NCI-H2196 (cell line): ENCODE measurements around the gene MYO18B.
"Not testable (repeated sequence)": the region's sequence is repeated elsewhere in the genome, so short reads cannot be mapped to it uniquely, and the experiment has no call there.

Source experiments
- DNase-seq: peaks from one replicate; lab custom pipeline; 2025; ENCODE audit not compliant: unreplicated experiment; lab: John Stamatoyannopoulos, UW

Gene MYO18B

GRCh38 chr22:25970999-25971811 is 229.2 kb downstream of the MYO18B start:
- DNase-seq, result no peak

DNA sequence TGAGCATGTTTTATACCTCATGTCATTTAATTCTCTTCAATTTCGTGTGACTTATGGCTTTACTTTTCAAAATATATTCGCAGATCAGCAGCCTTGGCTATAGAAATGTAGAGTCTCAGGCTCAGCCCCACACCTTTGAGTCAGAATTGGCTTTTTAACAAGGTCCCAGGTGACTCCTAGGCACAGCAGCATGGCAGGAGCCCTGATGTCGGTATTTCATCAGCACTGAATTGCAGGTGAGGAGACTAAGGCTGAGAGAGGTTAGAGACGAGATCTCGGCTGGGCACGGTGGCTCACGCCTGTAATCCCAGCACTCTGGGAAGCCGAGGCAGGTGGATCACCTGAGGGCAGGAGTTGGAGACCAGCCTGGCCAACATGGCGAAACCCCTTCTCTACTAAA is 230.4 kb downstream of the MYO18B start:
- DNase-seq, result no peak

- no peak for DNase-seq
Observed at GRCh38 chr22:25976356-25976755, 234.4 kb downstream of the MYO18B start.

DNA sequence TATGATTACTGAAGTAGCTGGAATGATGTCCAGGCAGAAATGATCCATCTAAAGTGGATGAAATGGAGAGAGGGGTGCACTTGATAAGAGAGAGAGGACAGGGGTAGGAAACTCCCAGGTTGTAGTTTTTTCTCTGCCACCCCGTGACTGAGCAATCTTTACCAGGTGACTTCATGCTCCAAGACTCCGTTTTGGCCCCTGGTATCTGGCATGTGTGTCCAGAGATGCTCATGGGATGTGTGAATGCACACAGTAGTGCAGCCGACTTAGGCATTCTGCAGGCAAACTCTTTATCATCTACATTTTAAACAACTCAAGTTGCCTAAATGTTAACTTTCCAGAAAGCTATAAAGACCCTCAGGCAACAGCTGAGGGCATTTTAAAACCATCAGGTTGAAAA is 238.0 kb downstream of the MYO18B start:
- DNase-seq, result no peak

- not testable (repeated sequence) for DNase-seq
Observed at GRCh38 chr22:25984911-25985310, 242.9 kb downstream of the MYO18B start.

- no peak for DNase-seq
Observed at GRCh38 chr22:25987948-25988347, 246.0 kb downstream of the MYO18B start.

GRCh38 chr22:25990940-25991339 is 249.0 kb downstream of the MYO18B start:
- DNase-seq, result no peak

GRCh38 chr22:25992331-25992730 is 250.3 kb downstream of the MYO18B start:
- no peak for DNase-seq

- no peak for DNase-seq
Observed at GRCh38 chr22:25996669-25997068, 254.7 kb downstream of the MYO18B start.

GRCh38 chr22:25997886-25998775 is 256.1 kb downstream of the MYO18B start:
- DNase-seq, result no peak

GRCh38 chr22:26002456-26002855 is 260.5 kb downstream of the MYO18B start:
- no peak for DNase-seq

DNA sequence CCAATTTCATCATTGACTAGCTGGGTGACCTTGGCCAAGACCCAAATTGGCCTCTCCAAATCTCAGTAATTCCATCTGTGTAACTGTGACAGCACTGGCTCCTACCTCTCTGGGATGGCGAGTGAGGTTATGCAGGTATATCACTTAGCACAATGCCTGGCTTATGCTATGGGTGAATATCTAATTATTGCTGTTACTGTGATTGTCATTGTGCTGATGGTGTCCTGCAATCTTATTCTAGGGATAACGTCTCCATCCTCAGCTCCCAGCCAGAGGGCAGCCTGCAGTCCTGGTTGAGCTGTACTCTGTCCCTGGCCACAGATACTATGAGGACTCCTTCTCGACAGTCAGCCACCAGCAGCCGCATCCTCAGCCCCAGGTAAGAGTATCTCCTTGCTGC is 262.5 kb downstream of the MYO18B start:
- DNase-seq, result no peak

DNA sequence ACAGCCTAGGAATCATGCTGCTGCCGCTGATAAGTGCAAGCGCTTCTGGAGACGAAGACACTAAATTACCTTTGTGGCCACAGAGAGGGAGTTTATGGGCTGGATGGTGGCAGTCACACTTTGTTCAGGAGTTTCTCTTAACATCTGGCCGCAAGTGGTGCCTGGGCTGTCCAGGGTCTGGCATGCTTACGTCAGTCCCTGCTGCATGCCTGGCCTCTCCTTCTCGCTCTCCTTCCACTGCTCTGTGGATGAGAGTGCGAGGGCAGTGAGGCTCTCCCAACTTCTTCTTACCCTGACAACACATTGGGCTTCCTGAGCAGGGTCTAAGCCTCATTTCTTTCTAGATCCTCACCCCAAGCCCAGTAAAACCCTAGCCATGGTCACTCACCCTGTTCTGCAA is 266.6 kb downstream of the MYO18B start:
- no peak for DNase-seq

- no peak for DNase-seq
Observed at GRCh38 chr22:26016916-26017315, 274.9 kb downstream of the MYO18B start.

DNA sequence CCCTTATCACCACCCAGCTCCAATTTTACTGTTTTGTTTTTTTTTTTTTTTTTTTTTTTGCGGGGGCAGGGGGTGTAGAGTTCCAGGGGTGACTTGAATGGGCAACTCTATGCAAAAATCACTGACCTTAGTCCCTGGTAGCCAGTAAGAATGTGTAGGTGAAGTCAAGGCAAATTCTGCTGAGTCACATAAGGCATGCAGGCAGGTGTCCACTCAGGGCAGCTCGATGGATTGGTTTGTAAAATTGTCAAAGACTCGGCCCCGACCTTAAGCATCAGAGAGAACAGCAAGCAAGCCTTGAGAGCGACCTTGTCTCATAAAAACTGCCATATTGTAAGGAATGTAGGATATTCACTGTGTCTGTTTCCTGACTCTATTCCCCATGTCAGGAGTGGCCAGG is 275.9 kb downstream of the MYO18B start:
- no peak for DNase-seq

DNA sequence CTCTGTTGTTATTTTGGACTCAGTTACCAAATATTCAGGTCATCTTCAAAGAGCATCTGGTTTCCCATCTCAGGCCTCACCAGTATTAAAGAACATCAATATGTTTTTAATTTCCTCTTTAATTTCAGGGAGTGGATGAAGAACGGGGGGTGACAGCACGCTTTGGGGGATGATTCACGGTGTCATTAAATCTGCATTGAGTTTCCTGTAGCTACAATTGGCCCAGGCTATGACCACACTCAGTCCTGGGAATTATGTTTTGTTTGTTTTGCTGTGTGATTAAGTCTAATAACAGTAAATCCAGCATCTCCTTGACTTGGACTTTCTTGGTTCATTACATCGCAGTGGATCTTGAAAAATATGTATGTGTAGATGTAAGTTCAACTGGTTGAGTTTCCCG is 277.6 kb downstream of the MYO18B start:
- no peak for DNase-seq

GRCh38 chr22:26021516-26021915 is 279.5 kb downstream of the MYO18B start:
- DNase-seq, result no peak

DNA sequence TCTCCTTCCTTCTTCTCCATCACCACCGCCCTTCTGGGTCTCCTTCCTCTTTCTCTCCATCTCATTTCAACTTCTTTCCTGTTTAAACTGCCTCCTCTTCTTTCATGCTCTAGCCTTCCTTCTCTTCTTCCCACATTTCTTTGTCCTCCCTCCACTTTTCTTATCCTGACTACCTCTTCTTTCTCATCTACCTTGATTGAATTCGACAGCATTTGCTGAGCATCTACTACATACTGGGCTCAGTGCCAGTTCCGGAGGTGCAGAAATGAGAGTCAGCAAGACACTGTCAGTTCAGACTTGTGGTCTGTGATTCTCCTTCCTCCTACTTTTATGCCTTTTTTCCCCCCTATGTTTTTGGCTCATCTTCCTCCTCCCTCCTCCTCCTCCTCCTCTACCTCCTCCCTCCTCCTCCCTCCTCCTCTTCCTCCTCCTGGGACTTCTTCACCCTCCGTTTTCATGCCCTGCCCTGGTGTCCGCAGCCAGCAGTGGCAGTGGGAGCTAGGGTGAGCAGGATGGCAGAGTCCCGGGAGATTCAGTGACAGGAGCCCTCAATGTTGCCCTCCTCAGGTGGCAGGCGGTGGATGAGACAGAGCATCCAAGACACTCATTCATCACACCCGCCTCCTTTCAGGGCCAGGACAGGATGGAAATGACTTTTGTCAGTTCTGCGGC is 281.3 kb downstream of the MYO18B start:
- no peak for DNase-seq

GRCh38 chr22:26025626-26026025 is 283.6 kb downstream of the MYO18B start:
- no peak for DNase-seq

GRCh38 chr22:26027341-26027740 is 285.4 kb downstream of the MYO18B start:
- no peak for DNase-seq

DNA sequence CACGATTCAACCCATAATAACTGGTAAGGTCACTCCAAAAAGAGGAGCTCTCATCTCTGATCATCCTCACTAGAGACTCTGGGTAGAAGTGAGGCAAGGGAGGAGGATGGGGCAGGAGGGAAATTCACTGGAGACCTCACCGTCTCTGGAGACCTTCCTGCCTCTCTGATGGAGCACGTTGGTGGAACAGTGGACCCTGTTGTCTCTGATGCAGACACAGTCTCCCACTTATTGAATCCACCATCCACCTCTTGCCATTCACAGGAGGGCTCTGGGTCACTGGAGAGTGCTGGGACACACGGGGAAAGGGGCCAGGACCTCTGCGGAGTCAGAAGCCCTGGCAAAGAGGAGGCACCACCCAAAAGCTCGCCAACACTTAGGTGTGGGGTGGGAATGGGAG is 289.7 kb downstream of the MYO18B start:
- DNase-seq, result no peak

- no peak for DNase-seq
Observed at GRCh38 chr22:26033071-26033470, 291.1 kb downstream of the MYO18B start.
